Measurements from ENCODE around the gene KRT82.

DNA sequence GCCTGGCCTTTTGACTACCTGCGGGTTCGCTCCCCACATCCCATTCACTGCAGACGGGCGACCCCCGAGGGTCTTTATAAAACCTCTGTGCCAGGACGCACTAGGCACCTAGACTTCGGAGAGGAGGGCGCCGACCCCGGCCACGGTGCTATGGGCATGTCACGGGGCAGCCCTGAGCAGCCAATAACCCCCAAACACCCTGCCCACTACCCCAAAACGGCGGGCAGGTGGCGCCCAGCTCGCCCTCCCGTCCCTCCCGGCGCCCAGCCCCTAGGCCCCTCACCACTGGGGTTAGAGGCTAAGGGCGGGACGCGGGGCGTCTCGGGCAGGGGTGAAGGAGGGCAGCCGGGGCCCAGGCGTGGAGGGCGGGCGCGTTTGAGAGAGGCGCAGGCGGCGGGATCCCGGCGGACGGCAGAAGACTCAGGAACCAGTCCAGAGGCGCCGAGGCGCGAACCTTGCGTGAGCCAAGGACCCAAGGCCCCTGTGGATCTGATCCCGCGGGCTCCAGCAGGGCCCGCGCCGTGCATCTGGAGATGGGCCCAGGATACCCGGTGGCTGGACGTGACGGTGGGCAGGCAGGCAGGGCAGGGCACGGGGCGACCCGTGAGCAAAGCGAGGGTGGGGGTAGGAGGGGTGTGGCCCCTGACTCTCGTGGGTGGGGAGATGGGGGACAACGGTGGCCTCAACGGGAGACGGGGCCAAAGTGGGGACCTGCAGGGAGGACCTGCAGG lies 49.9 kb downstream of the KRT82 start:
- TF ChIP-seq, protein P1, sequence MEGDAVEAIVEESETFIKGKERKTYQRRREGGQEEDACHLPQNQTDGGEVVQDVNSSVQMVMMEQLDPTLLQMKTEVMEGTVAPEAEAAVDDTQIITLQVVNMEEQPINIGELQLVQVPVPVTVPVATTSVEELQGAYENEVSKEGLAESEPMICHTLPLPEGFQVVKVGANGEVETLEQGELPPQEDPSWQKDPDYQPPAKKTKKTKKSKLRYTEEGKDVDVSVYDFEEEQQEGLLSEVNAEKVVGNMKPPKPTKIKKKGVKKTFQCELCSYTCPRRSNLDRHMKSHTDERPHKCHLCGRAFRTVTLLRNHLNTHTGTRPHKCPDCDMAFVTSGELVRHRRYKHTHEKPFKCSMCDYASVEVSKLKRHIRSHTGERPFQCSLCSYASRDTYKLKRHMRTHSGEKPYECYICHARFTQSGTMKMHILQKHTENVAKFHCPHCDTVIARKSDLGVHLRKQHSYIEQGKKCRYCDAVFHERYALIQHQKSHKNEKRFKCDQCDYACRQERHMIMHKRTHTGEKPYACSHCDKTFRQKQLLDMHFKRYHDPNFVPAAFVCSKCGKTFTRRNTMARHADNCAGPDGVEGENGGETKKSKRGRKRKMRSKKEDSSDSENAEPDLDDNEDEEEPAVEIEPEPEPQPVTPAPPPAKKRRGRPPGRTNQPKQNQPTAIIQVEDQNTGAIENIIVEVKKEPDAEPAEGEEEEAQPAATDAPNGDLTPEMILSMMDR (IDR thresholded peaks at IDR 0.05), result no peak
- no peak for TF ChIP-seq POLR2A (IDR thresholded peaks at IDR 0.05)

Measured in stomach (tissue), 4 donors.